ENCODE results near the gene IMPG2.

- TF ChIP-seq CTCF (tag by site-specific recombination; IDR thresholded peaks at IDR 0.05): no peak
- TF ChIP-seq MZF1 (tag by site-specific recombination; IDR thresholded peaks at IDR 0.05; ENCODE audit: borderline replicate concordance): no peak
- TF ChIP-seq ZNF341 (tag by site-specific recombination; IDR thresholded peaks at IDR 0.05; ENCODE audit: low read depth): no peak
- TF ChIP-seq HIC1 (tag by site-specific recombination; IDR thresholded peaks at IDR 0.05): no peak
- TF ChIP-seq ZNF121 (tag by site-specific recombination; IDR thresholded peaks at IDR 0.05): no peak
- no peak for TF ChIP-seq ZNF692 (tag by site-specific recombination; IDR thresholded peaks at IDR 0.05)
- TF ChIP-seq OVOL3 (tag by site-specific recombination; IDR thresholded peaks at IDR 0.05): no peak
- TF ChIP-seq PATZ1 (tag by site-specific recombination; IDR thresholded peaks at IDR 0.05): no peak
- TF ChIP-seq ZNF24 (tag by site-specific recombination; IDR thresholded peaks at IDR 0.05): no peak
- no peak for TF ChIP-seq ZNF274 (IDR thresholded peaks at IDR 0.05; ENCODE audit: low read length)
- no peak for TF ChIP-seq ZNF274 (tag by site-specific recombination; IDR thresholded peaks at IDR 0.05; ENCODE audit: borderline replicate concordance)
- no peak for TF ChIP-seq YY1 (tag by site-specific recombination; IDR thresholded peaks at IDR 0.05)
- TF ChIP-seq ZNF580 (tag by site-specific recombination; IDR thresholded peaks at IDR 0.05): no peak
- TF ChIP-seq ZNF521 (tag by site-specific recombination; IDR thresholded peaks at IDR 0.05): no peak
These were observed 137.6 kb downstream of the IMPG2 start for GRCh38 chr3:101182734-101183133.

All from HEK293 (cell line).